ENCODE data around the gene PSTK. TPM values are rescaled to one million over a fixed set of nuclear protein-coding genes. Genes with fewer than 3 reads are reported as not detected.
A peak's percentile ranks its signal among the peaks of the same experiment; 100 is the strongest.

The PSTK gene
- total and polyA plus RNA-seq, 2 of the 13 experiments (the other 11 are each of a cell fraction or from before 2014, with no cell fraction given), result 8.2 to 9.3 TPM

GRCh38 chr10:123019941-123020703 is 39.9 kb downstream of the PSTK start (continued):
- peak; percentile 81 for TF ChIP-seq CREM (IDR thresholded peaks at IDR 0.05)
- TF ChIP-seq CREM (CRISPR knock-in tag; IDR thresholded peaks at IDR 0.05), result no peak
- no peak for TF ChIP-seq MXD3 (CRISPR knock-in tag; IDR thresholded peaks at IDR 0.05)
- TF ChIP-seq TFE3 (CRISPR knock-in tag; IDR thresholded peaks at IDR 0.05), result peak; percentile 97
- peak; percentile 59 for TF ChIP-seq ARID3A (IDR thresholded peaks at IDR 0.05; ENCODE audit: low read depth, low read length)
- TF ChIP-seq ZNF652 (CRISPR knock-in tag; IDR thresholded peaks at IDR 0.05; ENCODE audit: borderline replicate concordance, low read depth), result peak; percentile 94
- peak; percentile 30; the same call in 1 of the 2 replicates for TF ChIP-seq MYPOP (CRISPR knock-in tag; IDR thresholded peaks at IDR 0.05)
- peak; percentile 75 for TF ChIP-seq CEBPB (IDR thresholded peaks at IDR 0.05; ENCODE audit: borderline replicate concordance, low read depth, low read length)
- TF ChIP-seq ATF4 (CRISPR knock-in tag; IDR thresholded peaks at IDR 0.05), result peak in 1 of 2 experiments; percentile 72; a peak in 1 of 4 replicates
- TF ChIP-seq ZNF512 (CRISPR knock-in tag; IDR thresholded peaks at IDR 0.05), result no peak
- no peak for TF ChIP-seq IRF9 (CRISPR knock-in tag; IDR thresholded peaks at IDR 0.05; ENCODE audit: borderline replicate concordance)
- TF ChIP-seq TARDBP (CRISPR knock-in tag; IDR thresholded peaks at IDR 0.05), result peak; percentile 14; the same call in 1 of the 2 replicates
- no peak for TF ChIP-seq ARNT2 (CRISPR knock-in tag; IDR thresholded peaks at IDR 0.05; ENCODE audit: low read depth)
- peak; percentile 26; the same call in 1 of the 2 replicates for TF ChIP-seq MBD4 (IDR thresholded peaks at IDR 0.05; ENCODE audit: borderline replicate concordance, low read length)
